Islet precursor cell (in vitro differentiated cells): ENCODE results near the gene SLK.

Experiments
- DNase-seq: peaks from one replicate; pipeline ENCODE4 v3.0.0-alpha.2; 2018

Gene SLK

GRCh38 chr10:103942866-103943265 lies 24.1 kb upstream of the SLK start:
- DNase-seq: no peak

GRCh38 chr10:103947799-103948516 lies 19.0 kb upstream of the SLK start:
- no peak for DNase-seq

- no peak for DNase-seq
Observed at GRCh38 chr10:103949728-103950127, 17.2 kb upstream of the SLK start.

GRCh38 chr10:103951183-103951582 lies 15.8 kb upstream of the SLK start:
- no peak for DNase-seq

- DNase-seq: no peak
Observed at GRCh38 chr10:103951942-103952341, 15.0 kb upstream of the SLK start.

GRCh38 chr10:103954543-103954942 lies 12.4 kb upstream of the SLK start:
- no peak for DNase-seq

GRCh38 chr10:103958996-103959395 lies 7.9 kb upstream of the SLK start:
- no peak for DNase-seq

- no peak for DNase-seq
Observed at GRCh38 chr10:103960103-103960502, 6.8 kb upstream of the SLK start.

GRCh38 chr10:103967448-103968071 lies 620 bp downstream of the SLK start:
- peak; percentile 54 for DNase-seq

- no peak for DNase-seq
Observed at GRCh38 chr10:103968441-103969391, 1.8 kb downstream of the SLK start.

GRCh38 chr10:103969436-103969835 lies 2.5 kb downstream of the SLK start:
- no peak for DNase-seq

- DNase-seq: no peak
Observed at GRCh38 chr10:103969857-103970627, 3.1 kb downstream of the SLK start.

- DNase-seq: no peak
Observed at GRCh38 chr10:103975169-103975568, 8.2 kb downstream of the SLK start.

- no peak for DNase-seq
Observed at GRCh38 chr10:103977204-103977603, 10.3 kb downstream of the SLK start.

GRCh38 chr10:103979530-103979929 lies 12.6 kb downstream of the SLK start:
- DNase-seq: no peak

- no peak for DNase-seq
Observed at GRCh38 chr10:103980288-103980906, 13.5 kb downstream of the SLK start.

GRCh38 chr10:103982639-103983038 lies 15.7 kb downstream of the SLK start:
- peak; percentile 65 for DNase-seq

GRCh38 chr10:103983367-103983911 lies 16.5 kb downstream of the SLK start:
- DNase-seq: no peak

- DNase-seq: no peak
Observed at GRCh38 chr10:103985726-103986125, 18.8 kb downstream of the SLK start.

- DNase-seq: no peak
Observed at GRCh38 chr10:103986360-103986759, 19.4 kb downstream of the SLK start.

- DNase-seq: no peak
Observed at GRCh38 chr10:103990121-103990520, 23.2 kb downstream of the SLK start.

- DNase-seq: no peak
Observed at GRCh38 chr10:103990531-103990930, 23.6 kb downstream of the SLK start.
